KOPT-K1 (cell line): ENCODE data around the gene C2CD2.

Experiments used
- H3K27ac ChIP-seq: fragments of 200-600 bp; sonication (generic); 2 replicates; pipeline ENCODE4 v1.5.1; 2016; ENCODE audit warnings: antibody characterized with exemption, mild to moderate bottlenecking, low read depth, low read length; ENCODE audit not compliant: poor library complexity, severe bottlenecking
- H3K36me3 ChIP-seq: fragments of 200-600 bp; sonication (generic); 2 replicates; pipeline ENCODE4 v1.5.1; 2017; ENCODE audit warnings: antibody characterized with exemption, mild to moderate bottlenecking, low read length, moderate library complexity; ENCODE audit not compliant: insufficient read depth
- H3K9me3 ChIP-seq: fragments of 200-600 bp; sonication (generic); 2 replicates; pipeline ENCODE4 v1.5.1; 2017; ENCODE audit warnings: antibody characterized with exemption, low read length, mild to moderate bottlenecking; ENCODE audit not compliant: insufficient read depth, poor library complexity, severe bottlenecking

Gene C2CD2

DNA sequence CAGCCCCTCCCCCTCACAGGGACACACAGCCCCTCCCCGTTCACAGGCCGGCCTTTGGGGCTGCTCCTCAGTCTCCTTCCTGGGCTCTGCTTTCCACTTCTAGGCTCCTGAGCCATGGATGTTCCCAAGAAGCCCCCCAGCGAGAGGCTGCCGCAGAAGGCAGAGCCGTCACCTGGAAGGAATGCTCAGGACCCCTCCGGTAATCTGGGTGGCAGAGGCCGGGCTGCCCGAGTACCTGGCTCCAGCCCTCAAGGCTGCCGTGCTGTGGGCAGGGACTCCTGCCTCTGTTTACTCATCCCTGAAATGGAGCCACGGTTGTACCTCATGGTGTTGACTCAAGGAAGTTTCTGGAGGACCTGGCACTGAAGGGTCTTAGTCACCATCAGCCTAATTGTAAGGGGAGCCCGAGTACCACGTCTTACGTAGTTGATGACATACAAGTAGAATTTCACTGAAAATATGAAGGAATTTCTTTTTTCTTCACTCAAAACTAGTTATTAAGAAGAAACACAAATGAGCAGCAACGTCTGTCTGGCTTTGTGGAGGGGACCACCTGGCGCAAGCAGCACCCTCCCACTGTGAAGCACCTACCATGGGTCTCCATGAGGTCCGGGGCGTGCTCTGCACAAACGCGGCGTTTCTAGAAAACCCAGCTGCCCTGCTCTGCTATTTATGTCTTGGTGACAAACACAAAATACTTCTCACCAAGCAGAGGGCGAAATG lies 108.3 kb downstream of the C2CD2 start:
- peaks cover 25% of the 10 kb centered on the region for H3K36me3 ChIP-seq
- no peak overlapping the region for H3K27ac ChIP-seq
- peaks cover 7% of the 10 kb centered on the region for H3K9me3 ChIP-seq

DNA sequence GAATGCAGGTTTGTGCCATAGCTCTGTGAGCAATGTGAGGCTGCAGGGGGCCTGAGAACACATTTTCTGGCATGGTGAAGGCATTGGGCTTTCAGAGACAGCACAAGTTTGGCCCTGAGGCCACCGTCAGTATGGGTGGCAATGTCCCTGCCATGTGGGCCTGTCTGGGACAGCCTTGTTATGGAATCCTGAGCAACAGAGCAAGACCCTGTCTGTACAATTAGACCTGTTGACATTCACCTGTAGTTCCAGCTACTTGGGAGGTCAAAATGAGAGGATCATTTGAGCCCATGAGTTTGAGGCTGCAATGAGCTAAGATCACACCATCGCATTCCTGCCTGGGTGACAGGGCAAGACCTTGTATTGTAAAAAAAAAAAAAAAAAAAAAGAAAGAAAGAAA lies 110.2 kb downstream of the C2CD2 start:
- peaks cover 7% of the 10 kb centered on the region for H3K9me3 ChIP-seq
- peaks cover 39% of the 10 kb centered on the region for H3K36me3 ChIP-seq
- H3K27ac ChIP-seq: no peak overlapping the region

DNA sequence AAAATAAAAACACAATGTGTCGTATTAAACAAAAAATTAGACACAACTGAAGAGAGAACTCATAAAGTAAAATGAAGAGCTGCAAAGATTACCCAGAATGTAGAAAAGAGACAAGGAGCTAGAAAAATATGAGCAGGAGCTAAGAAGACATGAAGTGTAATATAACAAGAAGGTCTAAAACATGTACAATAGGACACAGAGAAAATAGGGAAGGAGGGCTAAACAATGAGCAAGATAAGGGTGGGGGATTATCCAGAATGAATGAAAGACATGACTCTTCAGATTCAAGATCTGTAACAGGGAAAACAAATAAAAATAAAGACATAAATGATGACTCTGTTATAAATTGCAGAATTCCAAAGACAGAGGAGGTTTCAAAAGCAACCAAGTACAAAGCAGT lies 112.9 kb downstream of the C2CD2 start:
- peaks cover 7% of the 10 kb centered on the region for H3K9me3 ChIP-seq
- peaks cover 41% of the 10 kb centered on the region for H3K36me3 ChIP-seq
- no peak overlapping the region for H3K27ac ChIP-seq

DNA sequence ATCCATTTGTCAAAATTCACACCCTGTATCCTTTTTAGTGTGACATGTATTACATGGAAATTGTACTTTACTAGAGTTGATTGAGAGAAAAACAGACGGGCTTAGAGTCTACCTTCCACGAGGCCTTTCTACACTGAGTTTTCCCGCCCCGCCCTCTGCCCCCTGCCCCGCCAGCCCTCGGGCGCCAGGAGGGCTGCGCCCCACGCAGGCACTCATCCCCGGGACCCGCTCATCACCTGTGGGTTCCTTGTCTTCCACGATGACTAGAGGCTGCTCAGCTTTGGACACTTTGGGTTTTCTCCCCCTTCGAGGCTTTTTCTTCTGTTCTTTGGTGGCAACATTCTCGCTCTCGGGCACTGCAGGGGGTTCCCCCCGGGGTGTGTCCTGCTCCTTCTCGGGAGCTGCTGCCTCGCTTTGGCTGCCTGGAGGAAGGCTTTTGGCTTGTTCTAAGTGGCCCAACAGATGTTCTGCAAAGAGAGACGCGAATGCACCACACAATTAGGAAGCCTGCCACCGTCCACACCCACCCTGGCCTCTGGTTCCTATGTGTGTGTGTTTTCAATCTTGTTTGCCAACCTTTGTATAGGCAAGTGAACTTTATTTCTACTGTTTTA lies 114.3 kb downstream of the C2CD2 start:
- H3K27ac ChIP-seq: no peak overlapping the region
- peaks cover 7% of the 10 kb centered on the region for H3K9me3 ChIP-seq
- H3K36me3 ChIP-seq: peaks cover 51% of the 10 kb centered on the region

DNA sequence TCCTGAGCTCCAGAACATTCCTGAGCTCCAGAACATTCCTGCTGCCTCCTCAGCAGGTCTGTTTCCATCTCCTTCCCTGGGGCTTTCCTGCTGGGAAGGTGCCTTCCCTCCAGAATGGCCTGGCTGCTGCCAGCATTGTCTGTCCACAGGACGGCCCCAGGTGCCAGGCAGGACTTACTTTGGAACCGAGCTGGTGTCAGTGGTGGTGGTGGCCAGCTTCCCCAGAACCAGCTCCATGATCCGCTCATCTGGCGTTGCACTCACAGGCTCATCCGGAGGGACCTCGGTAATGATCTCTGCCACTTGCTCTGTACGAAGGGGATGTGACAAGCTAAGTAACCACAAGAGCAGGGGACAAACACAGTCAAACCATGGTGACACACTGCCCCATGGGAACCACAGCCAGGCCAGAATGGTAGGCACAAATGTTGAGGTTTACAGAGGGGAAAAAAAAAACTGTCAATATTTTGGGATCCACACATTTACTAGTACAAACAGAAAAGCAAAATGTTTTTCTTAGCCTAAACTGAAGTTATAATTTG lies 116.0 kb downstream of the C2CD2 start:
- H3K27ac ChIP-seq: no peak overlapping the region
- peaks cover 7% of the 10 kb centered on the region for H3K9me3 ChIP-seq
- peaks cover 51% of the 10 kb centered on the region for H3K36me3 ChIP-seq

DNA sequence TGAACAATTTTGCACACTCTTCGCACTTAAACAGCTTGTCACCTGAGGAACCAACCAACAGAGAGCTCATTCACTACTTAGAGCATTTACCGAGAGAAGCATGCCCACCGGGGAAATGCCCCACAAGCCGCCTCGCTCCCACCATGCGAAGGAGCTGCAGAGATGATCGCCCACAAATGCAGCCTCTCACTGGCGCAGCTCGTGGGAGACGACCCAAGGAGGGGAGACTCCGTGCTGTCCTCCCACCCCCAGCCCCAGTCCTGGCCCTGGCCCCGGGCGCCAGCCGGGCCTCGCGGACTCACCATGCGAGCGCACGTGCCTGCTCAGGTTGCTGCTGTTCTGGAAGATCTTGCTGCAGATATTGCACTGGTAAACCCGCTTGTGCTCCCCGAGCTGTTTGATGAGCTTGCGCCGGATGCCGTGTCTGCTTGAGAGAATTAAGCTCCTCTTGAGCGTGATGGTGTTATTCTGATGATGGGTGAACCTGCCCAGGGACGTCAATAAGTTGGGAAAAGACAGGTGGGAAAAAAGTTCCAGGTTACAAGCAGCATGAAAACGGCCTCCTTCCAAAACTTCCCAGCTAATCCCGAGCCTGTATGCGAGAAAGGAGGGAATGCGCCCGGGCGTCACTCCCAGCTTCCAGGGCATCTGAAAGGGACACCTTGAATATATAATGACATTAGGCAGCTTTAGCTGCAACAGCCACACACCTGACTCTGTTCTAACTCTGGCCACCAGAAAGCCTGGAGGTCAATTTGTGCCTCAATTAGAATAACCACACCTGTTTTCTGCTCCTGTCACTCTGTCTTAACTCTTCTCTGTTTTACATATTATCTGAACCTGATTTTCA lies 117.4 kb downstream of the C2CD2 start:
- no peak overlapping the region for H3K27ac ChIP-seq

DNA sequence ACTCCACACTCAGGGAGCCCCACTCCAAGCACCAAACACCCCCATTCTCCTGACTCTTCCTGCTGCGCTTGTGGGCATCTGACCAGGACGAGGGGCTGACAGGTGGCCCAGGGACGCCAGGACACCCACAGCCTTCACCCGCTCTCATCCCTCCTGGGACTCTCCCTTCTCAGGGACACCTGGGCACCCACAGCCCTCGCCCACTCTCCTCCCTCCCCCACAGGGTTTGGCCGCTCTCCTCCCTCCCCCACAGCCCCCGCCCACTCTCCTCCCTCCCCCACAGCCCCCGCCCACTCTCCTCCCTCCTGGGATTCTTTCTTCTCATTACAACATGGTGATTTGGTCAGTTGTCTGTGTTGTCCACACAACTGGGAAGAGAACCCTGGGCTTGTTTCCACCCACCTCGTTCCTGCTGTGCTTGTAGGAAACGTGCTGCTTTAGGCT lies 118.1 kb downstream of the C2CD2 start:
- Histone ChIP-seq H3K27ac (no peak overlapping the region), H3K9me3 (peaks cover under 1% of the 10 kb centered on the region), H3K36me3 (peaks cover 59% of the 10 kb centered on the region; the same call in 1 of the 2 replicates)

More for the DNA sequence above, 117.4 kb downstream of the C2CD2 start:
- Histone ChIP-seq H3K9me3 (peaks cover 7% of the 10 kb centered on the region), H3K36me3 (peaks cover 59% of the 10 kb centered on the region; the same call in 1 of the 2 replicates)
